HT1080 (cell line): ENCODE measurements around the gene FAM168A. TPM values are rescaled to one million over a fixed set of nuclear protein-coding genes. Genes with fewer than 3 reads are reported as not detected.

Source experiments
- DNase-seq: peaks from one replicate; pipeline ENCODE4 v3.0.0-alpha.2; 2015; ENCODE audit warnings: low read depth
- polyA plus RNA-seq, 2 experiments: library from polyadenylated mRNA; depleted of rRNA; stranded (reverse); fragments of >200 nt; gene quantifications; 2 replicates each; pipeline ENCODE4 v1.2.3, GENCODE V29; 2015
- total RNA-seq: library from RNA; depleted of rRNA; stranded (reverse); fragments of >200 nt; shearing (Covaris generic); gene quantifications from 2 replicates; pipeline ENCODE4 v1.2.3, GENCODE V29; 2014; rRNA removed

The FAM168A gene
- total RNA-seq, result 17.1 and 20.3 TPM in 2 replicates
- 15.4 and 19.8 TPM in 2 replicates for polyA plus RNA-seq (2015; cell fraction: cytosol; rRNA removed)
- 29.4 and 31.3 TPM in 2 replicates for polyA plus RNA-seq (2015; cell fraction: nucleus; rRNA removed)

DNA sequence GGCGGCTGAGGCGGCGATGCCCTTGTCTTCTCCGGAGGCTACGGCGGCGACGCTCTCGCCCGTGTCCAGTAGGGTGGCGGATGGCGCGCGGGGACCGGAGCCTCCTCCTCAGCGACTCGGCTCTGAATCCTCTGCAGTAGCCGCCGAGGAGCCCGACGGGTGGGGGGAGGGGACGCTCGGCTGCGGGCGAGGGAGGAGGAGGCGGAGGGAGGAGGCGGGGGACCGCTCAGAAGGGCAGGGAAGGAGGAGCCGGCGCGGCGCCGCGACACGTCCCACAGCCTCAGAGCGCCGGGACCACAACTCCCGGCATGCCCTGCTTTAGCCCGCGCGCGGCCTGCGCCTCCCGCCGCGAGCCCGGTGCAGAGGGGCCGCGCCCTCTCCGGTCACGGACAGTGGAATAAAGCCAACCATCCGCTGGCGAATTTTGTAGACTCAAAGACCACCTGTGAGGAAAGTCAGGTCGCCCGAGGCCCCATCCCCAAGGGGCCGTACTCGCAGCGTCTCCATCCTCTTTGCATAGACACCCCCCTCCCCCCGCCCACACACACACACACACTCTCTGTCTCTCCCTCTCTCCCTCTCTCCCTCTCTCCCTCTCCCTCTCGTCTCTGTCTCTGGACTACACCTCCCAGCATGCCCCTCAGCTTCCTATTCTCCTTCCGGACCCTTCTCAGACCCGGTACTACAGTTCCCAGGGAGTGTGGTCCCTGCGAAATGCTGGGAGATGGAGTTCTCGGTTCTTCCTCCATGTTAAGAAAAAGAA, at the start of gene FAM168A:
FAM168A (minus strand) TSS at position 157 of the 763 bp plus-strand sequence. CDS start 129,638 bp downstream, outside the sequence.
- peak; percentile 98 for DNase-seq

GRCh38 chr11:73647459-73648100, 49.7 kb upstream of the FAM168A start:
- DNase-seq, result peak; percentile 56

GRCh38 chr11:73645972-73646631, 48.2 kb upstream of the FAM168A start, which contains the start of gene PLEKHB1:
Gene PLEKHB1 (plus strand): TSS chr11:73646581. CDS start chr11:73646609, 28 bp downstream.
- no peak for DNase-seq

- DNase-seq, result no peak
Observed at GRCh38 chr11:73645121-73645969, 47.4 kb upstream of the FAM168A start.

DNA sequence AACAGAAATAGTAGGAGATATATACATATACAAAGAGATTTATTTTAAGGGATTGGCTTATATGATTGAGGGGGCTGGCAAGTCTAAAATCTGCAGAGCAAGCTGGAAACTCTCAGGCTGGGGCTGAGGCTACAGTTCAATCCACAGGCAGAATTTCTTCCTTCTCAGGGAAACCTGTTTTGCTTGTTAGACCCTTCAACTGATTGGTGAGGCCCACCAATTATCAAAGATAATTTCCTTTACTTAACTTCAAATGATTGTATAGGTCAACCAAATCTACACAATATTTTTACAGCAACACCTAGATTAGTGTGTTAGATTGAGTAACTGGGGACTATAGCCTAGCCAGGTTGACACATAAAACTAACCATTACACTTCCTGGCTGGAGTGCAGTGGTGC, 43.8 kb upstream of the FAM168A start:
- DNase-seq, result no peak

GRCh38 chr11:73640592-73640991, 42.7 kb upstream of the FAM168A start:
- no peak for DNase-seq

GRCh38 chr11:73637012-73637411, 39.1 kb upstream of the FAM168A start:
- DNase-seq, result no peak

DNA sequence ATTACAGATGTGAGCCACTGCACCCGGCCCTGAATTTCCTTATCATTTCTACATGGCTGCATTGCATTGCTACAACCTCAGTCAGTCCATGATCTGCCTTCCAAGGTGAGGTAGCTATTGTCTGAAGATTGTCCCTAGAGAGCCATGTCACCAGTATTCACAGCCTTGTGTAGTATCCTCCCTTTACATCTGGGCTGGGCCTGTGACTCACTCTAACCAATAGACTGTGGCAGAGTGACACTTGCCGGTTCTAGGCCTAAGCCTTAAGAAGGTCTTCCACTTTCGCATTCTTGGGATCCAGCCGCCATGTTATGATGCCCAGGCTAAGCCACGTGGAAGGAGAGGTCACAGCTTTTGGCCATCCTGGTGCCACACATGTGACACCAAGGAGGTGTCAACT, 38.3 kb upstream of the FAM168A start:
- DNase-seq, result no peak

DNA sequence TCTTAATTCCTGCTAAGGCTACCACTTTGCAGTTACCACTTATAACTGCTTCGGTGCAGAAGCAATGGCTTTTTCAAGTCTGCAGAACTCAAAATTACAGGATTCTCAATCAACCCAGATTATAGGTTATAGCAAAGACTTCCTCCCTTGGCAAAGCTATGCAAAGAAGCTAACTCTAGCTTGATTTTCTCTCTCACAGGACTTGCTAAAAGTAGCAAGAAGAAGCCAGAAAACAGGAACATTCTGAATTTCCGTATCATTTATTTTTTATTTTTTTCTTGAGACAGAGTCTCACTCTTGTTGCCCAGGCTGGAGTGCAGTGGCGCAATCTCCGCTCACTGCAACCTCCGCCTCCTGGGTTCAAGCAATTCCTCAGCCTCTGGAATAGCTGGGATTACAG, 37.8 kb upstream of the FAM168A start:
- no peak for DNase-seq

DNA sequence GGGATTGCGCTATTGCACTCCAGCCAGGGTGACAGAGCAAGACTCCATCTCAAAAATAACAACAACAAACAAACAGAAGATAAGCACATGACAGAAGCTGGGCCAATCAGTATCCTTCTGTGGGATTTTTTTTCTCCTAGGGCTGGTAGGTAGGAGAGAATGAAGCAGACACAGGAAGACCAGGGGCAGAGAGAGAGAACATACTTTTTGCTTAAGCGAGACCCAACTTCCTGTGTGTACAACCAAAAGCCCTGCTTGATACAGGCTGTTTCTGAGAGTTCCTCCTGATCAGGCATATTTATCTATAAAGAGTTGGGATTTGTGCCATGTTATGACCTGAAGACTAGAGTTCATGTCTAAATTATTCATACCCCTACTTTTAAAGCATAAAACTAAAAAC, 36.1 kb upstream of the FAM168A start:
- DNase-seq, result no peak

- no peak for DNase-seq
Observed at GRCh38 chr11:73632996-73633395, 35.1 kb upstream of the FAM168A start.

DNA sequence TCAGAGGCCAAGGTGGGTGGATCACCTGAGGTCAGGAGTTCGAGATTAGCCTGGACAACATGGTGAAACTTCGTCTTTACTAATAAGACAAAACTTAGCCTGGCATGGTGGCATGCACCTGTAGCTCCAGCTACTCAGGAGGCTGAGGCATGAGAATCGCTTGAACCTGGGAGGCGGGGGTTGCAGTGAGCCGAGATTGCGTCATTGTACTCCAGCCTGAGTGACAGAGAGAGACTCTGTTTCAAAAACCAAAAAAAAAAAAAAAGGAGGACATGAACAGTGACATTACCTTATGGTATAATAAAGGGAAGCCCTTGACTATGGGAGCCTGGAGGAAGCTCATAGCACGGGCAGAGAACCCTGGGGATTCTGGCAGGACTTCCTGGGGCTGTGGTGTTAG, 32.0 kb upstream of the FAM168A start:
- DNase-seq, result no peak

GRCh38 chr11:73625696-73626318, 27.9 kb upstream of the FAM168A start:
- DNase-seq, result peak; percentile 64

- DNase-seq, result no peak
Observed at GRCh38 chr11:73623686-73624085, 25.8 kb upstream of the FAM168A start.

GRCh38 chr11:73622926-73623593, 25.1 kb upstream of the FAM168A start:
- no peak for DNase-seq

GRCh38 chr11:73614591-73614990, 16.7 kb upstream of the FAM168A start:
- no peak for DNase-seq

GRCh38 chr11:73612601-73613140, 14.8 kb upstream of the FAM168A start:
- peak; percentile 76 for DNase-seq

GRCh38 chr11:73598719-73599379, 937 bp upstream of the FAM168A start:
- DNase-seq, result no peak

- no peak for DNase-seq
Observed at GRCh38 chr11:73597336-73597955, 466 bp downstream of the FAM168A start.
